HG02885 (cell line): ENCODE data around the gene MS4A6E.
"Not testable (repeated sequence)": the region's sequence is repeated elsewhere in the genome, so short reads cannot be mapped to it uniquely, and the experiment has no call there.

Experiments
- ATAC-seq: cut with Tn5 transposase; IDR thresholded peaks from one replicate; pipeline ENCODE4 v1.9.1; 2021; ENCODE audit warnings: mild to moderate bottlenecking; ENCODE audit not compliant: unreplicated experiment, poor library complexity

The MS4A6E gene

DNA sequence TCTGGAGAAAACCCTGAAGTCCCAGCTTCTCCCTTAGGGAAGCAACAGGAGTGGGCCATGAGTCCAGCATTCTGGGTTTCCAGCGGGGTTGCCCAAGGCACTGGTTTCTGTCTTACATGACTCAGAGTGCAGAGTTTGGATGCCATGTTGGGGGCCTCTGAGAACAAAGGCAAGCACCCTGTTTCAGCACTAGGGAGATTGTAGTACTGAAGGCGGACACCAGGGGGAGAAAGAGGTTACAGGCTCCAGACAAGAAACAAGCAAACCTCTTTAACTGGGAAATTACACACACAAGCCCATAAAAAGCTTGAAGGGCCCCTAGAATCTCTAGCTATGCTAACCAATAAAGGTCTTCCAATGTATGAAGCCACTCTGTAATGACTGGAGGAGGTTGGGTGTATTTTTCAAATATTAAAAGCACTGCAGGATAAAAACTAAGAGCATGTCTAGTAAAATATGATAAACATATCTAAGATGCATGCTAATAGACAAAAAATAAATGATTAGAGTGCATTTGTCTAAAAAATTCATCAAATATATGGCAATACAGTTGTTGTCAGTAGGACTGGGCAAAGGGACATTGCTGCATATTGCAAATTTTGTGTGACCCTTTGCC is 7.1 kb downstream of the MS4A6E start:
- peak; percentile 83 for ATAC-seq

DNA sequence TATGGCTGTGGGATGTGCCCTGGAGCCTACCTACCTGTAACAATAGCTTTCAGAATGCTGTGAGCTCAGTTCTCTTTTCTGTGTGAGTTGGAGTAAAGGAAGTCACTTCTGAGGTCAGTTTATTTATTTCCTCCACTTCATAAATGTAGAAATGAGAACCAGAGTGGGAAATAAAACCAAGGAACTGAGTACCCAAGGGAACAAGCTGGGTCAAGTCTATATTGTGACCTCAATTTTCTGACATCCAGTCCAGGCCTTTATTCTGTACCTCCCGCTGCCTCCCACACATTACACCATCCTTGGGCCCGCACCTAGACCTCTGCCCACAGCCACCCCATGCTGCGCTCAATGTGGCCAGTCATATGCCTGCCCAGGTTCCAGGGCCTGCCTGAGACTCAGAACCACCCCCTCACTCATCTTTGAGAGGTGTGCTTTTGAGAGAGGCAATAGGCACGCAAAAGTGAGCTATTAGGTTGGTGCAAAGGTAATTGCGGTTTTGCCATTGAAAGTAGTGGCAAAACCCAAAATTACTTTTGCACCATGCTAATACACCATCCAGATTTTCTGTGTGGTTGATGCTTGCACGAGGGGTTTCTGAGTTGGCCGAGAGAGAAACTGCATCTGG is 9.8 kb downstream of the MS4A6E start:
- ATAC-seq, result no peak

- no peak for ATAC-seq
Measured at GRCh38 chr11:60338053-60338452, 11.0 kb downstream of the MS4A6E start.

- no peak for ATAC-seq
Measured at GRCh38 chr11:60339356-60339755, 12.3 kb downstream of the MS4A6E start.

DNA sequence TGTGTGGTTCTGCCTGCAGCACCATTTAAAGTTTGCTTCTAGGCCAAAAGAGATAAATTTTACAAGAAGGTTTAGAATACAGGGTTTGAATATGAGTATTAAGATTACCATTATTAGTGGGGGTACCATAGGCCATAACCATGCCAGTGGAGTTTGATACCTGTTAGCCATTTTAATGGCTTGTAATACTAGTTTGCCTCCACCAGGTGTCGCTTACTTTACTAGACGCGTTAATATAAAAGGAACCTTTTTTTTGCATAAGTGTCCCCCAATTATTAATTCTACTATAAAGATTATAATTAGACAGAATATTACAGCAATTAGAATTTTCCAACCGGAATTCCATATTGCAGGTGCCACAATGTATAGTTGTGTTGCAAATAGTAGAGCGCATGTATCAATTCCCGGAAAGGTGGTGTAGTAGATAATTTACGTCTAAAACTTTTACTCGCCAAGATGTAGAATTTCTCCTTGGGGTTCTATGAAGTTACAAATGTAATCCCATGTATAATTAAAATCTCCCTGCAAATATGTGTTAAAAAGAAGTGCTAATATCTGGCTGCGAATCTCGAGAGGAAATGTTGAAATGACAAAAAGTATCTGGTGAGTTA is 16.1 kb downstream of the MS4A6E start:
- ATAC-seq, result no peak

DNA sequence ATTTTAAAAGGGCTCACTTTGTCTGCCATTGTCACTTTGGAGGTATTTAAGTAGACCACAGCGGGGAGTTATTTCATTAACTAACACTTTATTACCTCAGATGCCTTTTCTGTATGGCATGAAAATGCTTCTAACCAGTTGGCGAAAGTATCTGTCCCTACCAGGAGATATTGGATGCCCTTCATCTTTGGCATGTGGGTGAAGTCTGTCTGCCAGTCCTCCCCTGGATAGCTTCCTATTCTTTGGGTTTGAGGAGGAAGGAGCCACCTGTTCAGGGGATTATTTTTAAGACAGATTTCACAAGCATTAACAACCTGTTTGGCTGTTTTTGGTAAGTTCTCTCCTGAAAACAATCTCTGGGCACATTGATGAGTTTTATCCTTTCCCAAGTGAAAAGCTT is 17.1 kb downstream of the MS4A6E start:
- no peak for ATAC-seq

GRCh38 chr11:60345489-60345888 is 18.4 kb downstream of the MS4A6E start:
- no peak for ATAC-seq

DNA sequence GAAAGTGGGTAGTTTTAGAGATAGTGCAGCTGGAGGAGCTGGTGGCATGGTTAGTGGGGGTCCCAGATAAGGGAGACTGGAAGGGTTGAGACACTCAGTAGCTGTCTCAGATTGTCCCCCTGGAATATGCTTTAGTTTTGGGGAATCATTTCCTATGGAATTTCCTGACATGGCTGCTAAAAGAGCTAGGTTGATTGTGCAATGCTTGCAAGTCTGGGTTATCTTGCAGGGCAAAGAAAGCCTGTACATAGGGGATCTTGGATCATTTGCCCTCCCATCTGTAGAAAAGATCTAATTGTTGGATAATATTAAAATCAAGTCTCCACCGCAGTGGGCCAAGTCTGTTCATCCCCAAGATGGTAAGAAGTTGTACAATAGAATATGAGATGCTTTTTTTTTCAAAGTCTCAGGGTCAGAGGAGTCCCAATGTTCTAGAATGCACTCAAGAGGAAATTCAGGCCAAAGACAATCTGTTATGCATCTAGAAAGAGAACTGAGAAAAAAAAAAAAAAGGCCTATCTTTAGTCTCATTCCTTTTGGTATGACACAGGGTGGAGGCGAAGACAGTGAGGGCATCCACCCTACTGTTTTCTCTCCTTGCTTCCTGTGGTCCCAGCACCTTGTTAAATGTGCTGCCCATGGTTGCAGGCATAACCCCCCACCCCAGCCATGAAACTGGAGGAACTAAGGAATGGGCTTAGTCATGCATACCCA is 20.2 kb downstream of the MS4A6E start:
- ATAC-seq, result peak; percentile 68

- ATAC-seq, result no peak
Measured at GRCh38 chr11:60348116-60348515, 21.1 kb downstream of the MS4A6E start.

DNA sequence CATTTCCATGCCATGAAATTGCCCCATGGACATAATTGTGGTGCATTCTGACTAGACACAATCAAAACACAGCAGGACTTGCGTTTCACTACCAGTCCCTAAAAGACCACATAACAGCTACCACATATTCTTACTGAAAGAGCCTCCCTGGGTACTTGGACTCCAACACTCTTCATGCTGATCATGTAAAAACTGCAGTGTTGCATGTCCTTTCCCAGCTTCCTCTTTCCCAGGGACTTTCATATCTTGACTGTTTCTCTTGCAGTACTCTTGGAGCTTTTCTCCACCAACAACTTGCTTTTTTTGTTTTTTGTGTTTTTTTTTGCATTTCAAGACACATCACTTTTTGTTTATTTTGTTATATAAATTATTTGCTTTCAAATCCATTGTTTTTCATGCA is 22.9 kb downstream of the MS4A6E start:
- ATAC-seq, result no peak

DNA sequence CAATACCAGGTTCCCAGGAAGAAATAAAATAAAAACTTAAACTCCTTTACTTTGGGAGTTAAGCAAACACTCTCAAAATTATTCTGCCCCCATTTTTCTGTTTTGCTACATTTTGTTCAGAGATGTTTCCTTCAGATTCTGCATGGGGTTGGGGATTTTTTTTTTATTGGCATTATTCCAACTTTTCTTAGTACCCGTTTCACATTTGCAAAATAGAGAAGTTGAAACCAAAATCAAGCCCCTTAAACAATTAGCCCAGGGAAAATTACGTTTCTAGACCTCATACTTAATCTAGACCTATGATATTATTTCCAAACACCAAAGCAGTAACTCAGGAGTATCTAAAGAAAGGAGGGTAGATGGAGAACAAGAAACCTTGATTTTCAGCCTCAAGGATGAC is 30.7 kb downstream of the MS4A6E start:
- ATAC-seq, result no peak

DNA sequence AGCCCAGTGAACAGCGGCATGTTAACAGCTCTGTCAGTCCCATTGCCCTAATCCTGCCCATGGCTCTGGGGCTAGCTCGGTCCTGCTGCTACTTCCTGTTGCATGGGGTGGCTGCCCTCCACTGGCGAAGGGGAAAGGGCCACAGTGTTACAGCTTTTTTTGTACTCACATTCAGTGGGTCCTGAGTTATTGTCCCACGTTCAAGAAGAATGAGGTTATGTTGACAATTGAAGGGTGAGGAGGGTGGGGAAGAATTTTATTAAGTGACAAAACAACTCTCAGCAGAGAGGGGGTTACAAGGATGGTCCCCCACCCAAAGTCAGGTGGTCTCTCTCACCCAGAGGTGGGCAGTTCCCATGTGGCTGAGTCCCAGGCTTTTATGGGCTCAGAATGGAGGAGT is 33.6 kb downstream of the MS4A6E start:
- no peak for ATAC-seq

DNA sequence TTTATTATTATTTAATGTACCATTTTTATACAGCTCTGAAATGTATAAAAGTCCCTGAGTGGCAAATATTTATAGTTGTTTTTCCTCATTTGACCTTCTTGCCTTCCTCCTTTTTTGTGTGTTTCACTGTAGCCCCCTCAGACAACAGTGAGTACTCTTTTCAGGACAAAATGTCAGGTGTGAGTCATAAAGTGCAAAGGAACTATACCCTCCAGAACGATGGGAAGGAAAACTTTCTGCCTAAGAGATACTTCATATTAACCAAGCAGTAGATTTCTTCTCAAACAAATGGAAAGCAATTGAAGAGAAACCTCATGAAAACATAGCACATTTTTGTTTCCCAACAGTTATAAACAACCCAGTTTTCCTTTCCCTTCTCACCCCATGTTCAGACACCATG is 35.2 kb downstream of the MS4A6E start:
- no peak for ATAC-seq

DNA sequence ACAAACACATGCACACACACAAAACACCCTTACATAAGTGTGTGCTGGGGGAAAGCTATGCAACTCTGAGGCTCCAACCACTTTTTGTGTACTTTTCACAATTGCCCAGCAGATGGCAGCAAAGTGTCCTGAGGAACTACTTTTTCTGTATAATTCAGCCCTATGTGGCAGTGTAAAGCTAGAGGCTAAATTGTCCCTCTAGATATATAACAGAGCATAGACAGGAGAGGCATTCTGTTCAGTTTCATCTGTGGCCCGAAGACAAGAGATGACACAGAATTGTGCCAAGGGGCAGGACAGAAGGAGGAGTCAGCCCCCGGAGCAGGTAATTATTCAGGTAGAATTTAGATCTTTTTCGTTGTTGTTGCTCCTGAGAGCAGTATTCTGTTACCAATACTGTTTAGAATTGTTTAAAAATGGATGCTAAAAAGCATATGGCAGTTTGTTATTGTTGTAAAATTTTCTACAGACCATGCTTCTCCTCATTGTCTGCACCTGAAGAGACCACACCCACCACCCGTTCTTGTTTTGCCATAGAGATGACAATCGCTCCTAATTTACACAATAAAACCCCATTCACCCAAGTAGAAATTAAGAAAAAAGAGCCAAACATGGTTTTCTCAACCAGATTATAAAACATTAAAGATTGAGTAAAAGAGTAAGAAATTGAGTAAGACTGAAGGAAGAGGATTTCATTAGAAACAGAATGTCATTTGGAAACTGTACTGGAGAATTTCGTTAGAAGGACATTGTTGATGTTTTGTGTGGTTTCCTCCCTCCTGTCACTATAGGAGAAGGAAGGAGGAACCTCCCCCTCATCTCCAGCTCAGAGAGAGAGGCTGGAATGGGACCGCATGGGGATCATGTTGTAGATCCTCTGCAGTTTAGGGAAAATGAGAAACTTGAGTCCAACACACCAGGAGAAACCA is 36.8 kb downstream of the MS4A6E start:
- peak; percentile 65 for ATAC-seq

DNA sequence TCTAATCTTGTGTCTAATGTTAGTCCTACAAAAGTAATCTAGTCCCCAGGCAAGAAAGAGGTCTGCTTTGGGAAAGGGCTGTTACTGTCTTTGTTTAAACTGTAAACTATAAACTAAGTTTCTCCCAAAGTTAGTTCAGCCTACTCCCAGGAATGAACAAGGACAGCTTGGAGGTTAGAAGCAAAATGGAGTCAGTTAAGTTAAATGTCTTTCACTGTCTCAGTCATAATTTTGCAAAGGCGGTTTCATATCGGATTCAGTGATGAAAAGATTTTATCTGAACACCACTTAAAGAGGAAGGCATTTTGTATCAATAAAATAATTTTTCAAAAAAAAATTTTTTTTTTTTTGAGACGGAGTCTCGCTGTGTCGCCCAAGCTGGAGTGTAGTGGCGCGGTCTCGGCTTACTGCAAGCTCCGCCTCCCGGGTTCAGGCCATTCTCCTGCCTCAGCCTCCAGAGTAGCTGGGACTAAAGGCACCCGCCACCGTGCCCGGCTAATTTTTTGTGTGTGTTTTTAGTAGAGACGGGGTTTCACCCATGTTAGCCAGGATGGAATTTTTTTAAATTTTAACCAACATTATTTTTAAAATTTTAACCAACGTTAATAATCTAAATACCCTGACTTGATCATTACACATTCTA is 39.3 kb downstream of the MS4A6E start:
- ATAC-seq, result not testable (repeated sequence)

DNA sequence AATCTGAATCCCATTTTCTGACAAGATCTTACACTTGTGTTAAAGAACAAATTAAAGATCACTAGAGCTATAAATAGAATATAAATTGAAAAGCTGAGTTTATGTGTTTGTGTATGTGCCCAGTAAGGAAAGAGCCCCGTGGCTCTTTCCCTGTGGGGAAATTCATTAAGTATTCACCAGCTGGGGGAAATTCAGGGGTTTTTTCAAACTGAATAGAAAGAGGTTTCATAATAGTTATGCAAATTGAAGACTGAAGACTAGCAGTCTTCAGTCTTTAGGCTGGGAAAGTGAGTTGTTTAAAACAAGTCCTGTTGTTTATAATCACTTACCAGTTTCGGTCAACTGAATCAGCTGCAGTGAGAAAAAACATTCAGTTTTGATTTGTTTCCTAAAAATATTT is 40.0 kb downstream of the MS4A6E start:
- peak; percentile 86 for ATAC-seq

- no peak for ATAC-seq
Measured at GRCh38 chr11:60367896-60368295, 40.8 kb downstream of the MS4A6E start.

DNA sequence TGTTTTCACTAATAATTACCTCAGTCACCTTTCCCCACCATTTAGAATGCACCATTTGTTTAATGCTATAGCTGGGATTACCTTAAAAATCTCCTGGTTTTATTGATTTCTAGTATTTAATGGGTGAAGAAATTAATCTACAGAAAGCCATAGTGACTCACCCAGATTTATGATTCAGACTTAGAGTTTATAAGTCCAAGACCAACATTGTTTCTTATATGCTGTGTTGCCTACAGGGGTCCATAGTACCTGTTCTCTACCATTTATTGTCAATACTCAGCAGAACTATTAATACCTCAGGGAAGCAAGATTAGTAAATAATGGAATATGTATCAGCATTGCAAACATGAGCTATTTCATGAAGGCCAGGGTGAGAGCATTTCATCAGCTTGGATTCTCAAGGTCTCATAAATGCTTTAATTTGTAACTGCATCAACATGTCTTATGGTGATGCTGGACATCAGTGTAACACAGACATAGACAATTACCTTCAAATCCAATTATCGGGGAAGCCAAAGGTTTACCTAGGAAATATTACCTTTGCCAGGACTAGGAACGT is 43.3 kb downstream of the MS4A6E start:
- no peak for ATAC-seq

GRCh38 chr11:60370811-60371298 is 43.8 kb downstream of the MS4A6E start:
- ATAC-seq, result no peak
